ENCODE data around the gene TRAPPC14. TPM values are rescaled to one million over a fixed set of nuclear protein-coding genes. Genes with fewer than 3 reads are reported as not detected.

The TRAPPC14 gene
- total and polyA plus RNA-seq, 9 of the 15 experiments (the other 6 are each of a cell fraction or from before 2014, with no cell fraction given): 0.42 to 45.9 (median 18.2) TPM

DNA sequence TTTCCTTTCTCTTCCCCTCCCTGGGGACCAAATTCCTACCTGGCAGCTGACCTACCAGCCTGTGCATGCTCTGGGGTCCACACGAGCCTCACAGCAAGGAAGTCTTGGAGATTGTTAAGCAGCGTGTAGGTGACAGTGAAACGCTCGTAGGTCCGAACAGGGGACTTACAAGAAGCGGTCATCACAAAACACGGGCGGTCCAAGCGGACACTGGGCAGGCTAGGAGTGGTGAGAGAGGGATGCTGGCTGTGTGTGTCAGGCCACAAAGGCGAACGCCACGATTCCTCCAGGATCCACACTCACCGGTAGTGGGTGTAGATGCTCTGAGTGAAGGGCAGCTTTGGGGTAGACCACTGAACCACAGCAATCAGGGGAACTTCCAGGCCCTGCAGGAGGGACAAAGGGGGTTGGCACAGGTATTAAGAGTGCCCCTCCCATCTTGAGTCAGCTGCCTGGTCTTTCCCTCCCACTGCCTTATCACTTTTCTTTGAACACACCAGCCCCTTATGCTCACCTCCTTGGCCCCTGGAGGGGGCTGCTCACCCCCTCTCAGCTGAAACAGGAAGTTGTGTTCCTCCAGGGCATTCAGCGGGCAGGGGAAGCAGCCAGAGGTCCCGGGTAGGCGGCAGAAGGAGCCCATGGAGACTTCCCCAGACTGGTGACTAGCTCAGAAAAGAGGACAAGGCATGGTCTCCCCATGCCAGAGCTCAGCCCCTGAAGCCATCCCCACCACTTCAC is 2.0 kb downstream of the TRAPPC14 start (continued):
- TF ChIP-seq ZNF696 (CRISPR knock-in tag; conservative IDR thresholded peaks at IDR 0.05) (no peak), MED1 (CRISPR knock-in tag; IDR thresholded peaks at IDR 0.05; ENCODE audit: borderline replicate concordance) (no peak), ESRRB (CRISPR knock-in tag; IDR thresholded peaks at IDR 0.05; ENCODE audit: borderline replicate concordance) (no peak), HDGF (IDR thresholded peaks at IDR 0.05) (0 out of 2 replicates have a peak, but pooled peaks have one; percentile 13), ERF (CRISPR knock-in tag; IDR thresholded peaks at IDR 0.05) (0 out of 2 replicates have a peak, but pooled peaks have one; percentile 0), GABPB1 (CRISPR knock-in tag; IDR thresholded peaks at IDR 0.05) (0 out of 2 replicates have a peak, but pooled peaks have one; percentile 12), ZNF24 (IDR thresholded peaks at IDR 0.05) (no peak), RBM22 (IDR thresholded peaks at IDR 0.05; ENCODE audit: low read depth, low read length, poor library complexity, severe bottlenecking) (no peak), NFXL1 (CRISPR knock-in tag; IDR thresholded peaks at IDR 0.05) (no peak), SP1 (CRISPR knock-in tag; IDR thresholded peaks at IDR 0.05) (no peak), NFE2L1 (tag; IDR thresholded peaks at IDR 0.05; ENCODE audit: borderline replicate concordance, low read depth) (no peak), RBM39 (optimal IDR thresholded peaks at IDR 0.05; ENCODE audit: low read depth, low read length) (no peak), FOSL1 (tag; conservative IDR thresholded peaks at IDR 0.05) (no peak)
- TF ChIP-seq, protein P1, sequence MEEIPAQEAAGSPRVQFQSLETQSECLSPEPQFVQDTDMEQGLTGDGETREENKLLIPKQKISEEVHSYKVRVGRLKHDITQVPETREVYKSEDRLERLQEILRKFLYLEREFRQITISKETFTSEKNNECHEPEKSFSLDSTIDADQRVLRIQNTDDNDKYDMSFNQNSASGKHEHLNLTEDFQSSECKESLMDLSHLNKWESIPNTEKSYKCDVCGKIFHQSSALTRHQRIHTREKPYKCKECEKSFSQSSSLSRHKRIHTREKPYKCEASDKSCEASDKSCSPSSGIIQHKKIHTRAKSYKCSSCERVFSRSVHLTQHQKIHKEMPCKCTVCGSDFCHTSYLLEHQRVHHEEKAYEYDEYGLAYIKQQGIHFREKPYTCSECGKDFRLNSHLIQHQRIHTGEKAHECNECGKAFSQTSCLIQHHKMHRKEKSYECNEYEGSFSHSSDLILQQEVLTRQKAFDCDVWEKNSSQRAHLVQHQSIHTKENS (CRISPR knock-in tag; IDR thresholded peaks at IDR 0.05): no peak
- TF ChIP-seq, protein P2, sequence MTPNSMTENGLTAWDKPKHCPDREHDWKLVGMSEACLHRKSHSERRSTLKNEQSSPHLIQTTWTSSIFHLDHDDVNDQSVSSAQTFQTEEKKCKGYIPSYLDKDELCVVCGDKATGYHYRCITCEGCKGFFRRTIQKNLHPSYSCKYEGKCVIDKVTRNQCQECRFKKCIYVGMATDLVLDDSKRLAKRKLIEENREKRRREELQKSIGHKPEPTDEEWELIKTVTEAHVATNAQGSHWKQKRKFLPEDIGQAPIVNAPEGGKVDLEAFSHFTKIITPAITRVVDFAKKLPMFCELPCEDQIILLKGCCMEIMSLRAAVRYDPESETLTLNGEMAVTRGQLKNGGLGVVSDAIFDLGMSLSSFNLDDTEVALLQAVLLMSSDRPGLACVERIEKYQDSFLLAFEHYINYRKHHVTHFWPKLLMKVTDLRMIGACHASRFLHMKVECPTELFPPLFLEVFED (CRISPR knock-in tag; conservative IDR thresholded peaks at IDR 0.05): no peak
- TF ChIP-seq, protein P3, sequence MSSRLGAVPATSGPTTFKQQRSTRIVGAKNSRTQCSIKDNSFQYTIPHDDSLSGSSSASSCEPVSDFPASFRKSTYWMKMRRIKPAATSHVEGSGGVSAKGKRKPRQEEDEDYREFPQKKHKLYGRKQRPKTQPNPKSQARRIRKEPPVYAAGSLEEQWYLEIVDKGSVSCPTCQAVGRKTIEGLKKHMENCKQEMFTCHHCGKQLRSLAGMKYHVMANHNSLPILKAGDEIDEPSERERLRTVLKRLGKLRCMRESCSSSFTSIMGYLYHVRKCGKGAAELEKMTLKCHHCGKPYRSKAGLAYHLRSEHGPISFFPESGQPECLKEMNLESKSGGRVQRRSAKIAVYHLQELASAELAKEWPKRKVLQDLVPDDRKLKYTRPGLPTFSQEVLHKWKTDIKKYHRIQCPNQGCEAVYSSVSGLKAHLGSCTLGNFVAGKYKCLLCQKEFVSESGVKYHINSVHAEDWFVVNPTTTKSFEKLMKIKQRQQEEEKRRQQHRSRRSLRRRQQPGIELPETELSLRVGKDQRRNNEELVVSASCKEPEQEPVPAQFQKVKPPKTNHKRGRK (tag; IDR thresholded peaks at IDR 0.05): no peak
- TF ChIP-seq, protein P4, sequence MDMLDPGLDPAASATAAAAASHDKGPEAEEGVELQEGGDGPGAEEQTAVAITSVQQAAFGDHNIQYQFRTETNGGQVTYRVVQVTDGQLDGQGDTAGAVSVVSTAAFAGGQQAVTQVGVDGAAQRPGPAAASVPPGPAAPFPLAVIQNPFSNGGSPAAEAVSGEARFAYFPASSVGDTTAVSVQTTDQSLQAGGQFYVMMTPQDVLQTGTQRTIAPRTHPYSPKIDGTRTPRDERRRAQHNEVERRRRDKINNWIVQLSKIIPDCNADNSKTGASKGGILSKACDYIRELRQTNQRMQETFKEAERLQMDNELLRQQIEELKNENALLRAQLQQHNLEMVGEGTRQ (CRISPR knock-in tag; IDR thresholded peaks at IDR 0.05): 0 out of 2 replicates have a peak, but pooled peaks have one; percentile 2
- TF ChIP-seq, protein P5, sequence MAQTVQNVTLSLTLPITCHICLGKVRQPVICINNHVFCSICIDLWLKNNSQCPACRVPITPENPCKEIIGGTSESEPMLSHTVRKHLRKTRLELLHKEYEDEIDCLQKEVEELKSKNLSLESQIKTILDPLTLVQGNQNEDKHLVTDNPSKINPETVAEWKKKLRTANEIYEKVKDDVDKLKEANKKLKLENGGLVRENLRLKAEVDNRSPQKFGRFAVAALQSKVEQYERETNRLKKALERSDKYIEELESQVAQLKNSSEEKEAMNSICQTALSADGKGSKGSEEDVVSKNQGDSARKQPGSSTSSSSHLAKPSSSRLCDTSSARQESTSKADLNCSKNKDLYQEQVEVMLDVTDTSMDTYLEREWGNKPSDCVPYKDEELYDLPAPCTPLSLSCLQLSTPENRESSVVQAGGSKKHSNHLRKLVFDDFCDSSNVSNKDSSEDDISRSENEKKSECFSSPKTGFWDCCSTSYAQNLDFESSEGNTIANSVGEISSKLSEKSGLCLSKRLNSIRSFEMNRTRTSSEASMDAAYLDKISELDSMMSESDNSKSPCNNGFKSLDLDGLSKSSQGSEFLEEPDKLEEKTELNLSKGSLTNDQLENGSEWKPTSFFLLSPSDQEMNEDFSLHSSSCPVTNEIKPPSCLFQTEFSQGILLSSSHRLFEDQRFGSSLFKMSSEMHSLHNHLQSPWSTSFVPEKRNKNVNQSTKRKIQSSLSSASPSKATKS (CRISPR knock-in tag; IDR thresholded peaks at IDR 0.05): no peak
- TF ChIP-seq, protein P6, sequence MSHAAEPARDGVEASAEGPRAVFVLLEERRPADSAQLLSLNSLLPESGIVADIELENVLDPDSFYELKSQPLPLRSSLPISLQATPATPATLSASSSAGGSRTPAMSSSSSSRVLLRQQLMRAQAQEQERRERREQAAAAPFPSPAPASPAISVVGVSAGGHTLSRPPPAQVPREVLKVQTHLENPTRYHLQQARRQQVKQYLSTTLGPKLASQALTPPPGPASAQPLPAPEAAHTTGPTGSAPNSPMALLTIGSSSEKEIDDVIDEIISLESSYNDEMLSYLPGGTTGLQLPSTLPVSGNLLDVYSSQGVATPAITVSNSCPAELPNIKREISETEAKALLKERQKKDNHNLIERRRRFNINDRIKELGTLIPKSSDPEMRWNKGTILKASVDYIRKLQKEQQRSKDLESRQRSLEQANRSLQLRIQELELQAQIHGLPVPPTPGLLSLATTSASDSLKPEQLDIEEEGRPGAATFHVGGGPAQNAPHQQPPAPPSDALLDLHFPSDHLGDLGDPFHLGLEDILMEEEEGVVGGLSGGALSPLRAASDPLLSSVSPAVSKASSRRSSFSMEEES (CRISPR knock-in tag; IDR thresholded peaks at IDR 0.05): no peak
